GM19240 (cell line): ENCODE data around the gene CAMTA1.

ENCODE experiments used
- DNase-seq: peaks from one replicate; pipeline ENCODE4 v3.0.0; 2011; ENCODE audit warnings: low spot score; ENCODE audit not compliant: insufficient read length

CAMTA1 gene

GRCh38 chr1:7032992-7033391, 247.7 kb downstream of the CAMTA1 start:
- no peak for DNase-seq

GRCh38 chr1:7036386-7036785, 251.1 kb downstream of the CAMTA1 start:
- DNase-seq = no peak

- DNase-seq = no peak
Measured at GRCh38 chr1:7039590-7040220, 254.5 kb downstream of the CAMTA1 start.

- no peak for DNase-seq
Measured at GRCh38 chr1:7040969-7041695, 255.9 kb downstream of the CAMTA1 start.

- no peak for DNase-seq
Measured at GRCh38 chr1:7042322-7043190, 257.3 kb downstream of the CAMTA1 start.

- DNase-seq = no peak
Measured at GRCh38 chr1:7043191-7043549, 257.9 kb downstream of the CAMTA1 start.

GRCh38 chr1:7043719-7044535, 258.7 kb downstream of the CAMTA1 start:
- no peak for DNase-seq

- no peak for DNase-seq
Measured at GRCh38 chr1:7045897-7046296, 260.6 kb downstream of the CAMTA1 start.

- no peak for DNase-seq
Measured at GRCh38 chr1:7046314-7046713, 261.1 kb downstream of the CAMTA1 start.

GRCh38 chr1:7046891-7047290, 261.6 kb downstream of the CAMTA1 start:
- DNase-seq = no peak

- DNase-seq = no peak
Measured at GRCh38 chr1:7047866-7048265, 262.6 kb downstream of the CAMTA1 start.

GRCh38 chr1:7048395-7048794, 263.1 kb downstream of the CAMTA1 start:
- no peak for DNase-seq

- DNase-seq = no peak
Measured at GRCh38 chr1:7049913-7050625, 264.8 kb downstream of the CAMTA1 start.

GRCh38 chr1:7050751-7051665, 265.8 kb downstream of the CAMTA1 start:
- no peak for DNase-seq

- no peak for DNase-seq
Measured at GRCh38 chr1:7052701-7053100, 267.4 kb downstream of the CAMTA1 start.

- no peak for DNase-seq
Measured at GRCh38 chr1:7060745-7061144, 275.5 kb downstream of the CAMTA1 start.

- no peak for DNase-seq
Measured at GRCh38 chr1:7062346-7063061, 277.2 kb downstream of the CAMTA1 start.

GRCh38 chr1:7063981-7064380, 278.7 kb downstream of the CAMTA1 start:
- DNase-seq = no peak

GRCh38 chr1:7068552-7068951, 283.3 kb downstream of the CAMTA1 start:
- DNase-seq = no peak
